B cell (primary cell): ENCODE results near the gene KCNJ8.

ENCODE experiments used
- CTCF ChIP-seq: fragments of 200-600 bp; IDR thresholded peaks from one replicate; pipeline ENCODE4 v1.8.0; 2022; ENCODE audit warnings: antibody characterized with exemption, mild to moderate bottlenecking
- EZH2 ChIP-seq: IDR thresholded peaks from 2 replicates; pipeline ENCODE4 v1.6.1; 2012; ENCODE audit warnings: borderline replicate concordance, low read depth, mild to moderate bottlenecking, moderate library complexity, low read length; ENCODE audit not compliant: insufficient read depth, poor library complexity, severe bottlenecking

GRCh38 chr12:21774358-21775132, at the start of gene KCNJ8:
- no peak for TF ChIP-seq CTCF
- TF ChIP-seq EZH2 = no peak
